GM21526 (cell line): Measurements from ENCODE around the gene RAB3C.
"Not testable (repeated sequence)": the region's sequence is repeated elsewhere in the genome, so short reads cannot be mapped to it uniquely, and the experiment has no call there.

Experiments used
- ATAC-seq: cut with Tn5 transposase; IDR thresholded peaks from one replicate; pipeline ENCODE4 v1.9.1; 2021; ENCODE audit warnings: moderate library complexity; ENCODE audit not compliant: unreplicated experiment, low FRiP score

RAB3C gene

GRCh38 chr5:58600613-58601012, 17.7 kb downstream of the RAB3C start:
- ATAC-seq: not testable (repeated sequence)

DNA sequence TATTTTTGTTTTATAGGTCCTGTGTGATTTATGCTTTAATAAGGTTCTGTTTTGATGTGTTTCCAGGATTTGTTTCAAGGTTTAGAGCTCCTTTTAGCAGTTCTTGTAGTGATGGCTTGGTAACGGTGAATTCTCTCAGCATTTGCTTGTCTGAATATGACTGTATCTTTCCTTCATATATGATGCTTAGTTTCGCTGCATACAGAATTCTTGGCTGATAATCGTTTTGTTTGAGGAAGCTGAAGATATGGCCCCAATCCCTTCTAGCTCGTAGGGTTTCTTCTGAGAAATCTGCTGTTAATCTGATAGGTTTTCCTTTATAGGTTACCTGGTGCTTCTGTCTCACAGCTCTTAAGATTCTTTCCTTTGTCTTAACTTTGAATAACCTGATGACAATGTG, 20.0 kb downstream of the RAB3C start:
- ATAC-seq: not testable (repeated sequence)

DNA sequence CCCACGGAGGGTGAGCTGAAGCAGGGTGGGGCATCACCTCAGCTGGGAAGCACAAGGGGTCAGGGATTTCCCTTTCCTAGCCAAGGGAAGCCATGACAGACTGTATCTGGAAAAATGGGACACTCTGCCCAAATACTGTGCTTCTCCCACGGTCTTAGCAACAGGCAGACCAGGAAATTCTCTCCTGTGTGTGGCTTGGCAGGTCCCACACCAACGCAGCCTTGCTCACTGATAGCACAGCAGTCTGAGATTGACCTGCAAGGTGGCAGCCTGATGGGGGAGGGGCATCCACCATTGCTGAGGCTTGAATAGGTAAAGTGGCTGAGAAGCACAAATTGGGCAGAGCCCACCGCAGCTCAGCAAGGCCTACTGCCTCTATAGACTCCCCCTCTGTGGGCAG, 23.2 kb downstream of the RAB3C start:
- no peak for ATAC-seq

GRCh38 chr5:58615972-58616371, 33.1 kb downstream of the RAB3C start:
- no peak for ATAC-seq

DNA sequence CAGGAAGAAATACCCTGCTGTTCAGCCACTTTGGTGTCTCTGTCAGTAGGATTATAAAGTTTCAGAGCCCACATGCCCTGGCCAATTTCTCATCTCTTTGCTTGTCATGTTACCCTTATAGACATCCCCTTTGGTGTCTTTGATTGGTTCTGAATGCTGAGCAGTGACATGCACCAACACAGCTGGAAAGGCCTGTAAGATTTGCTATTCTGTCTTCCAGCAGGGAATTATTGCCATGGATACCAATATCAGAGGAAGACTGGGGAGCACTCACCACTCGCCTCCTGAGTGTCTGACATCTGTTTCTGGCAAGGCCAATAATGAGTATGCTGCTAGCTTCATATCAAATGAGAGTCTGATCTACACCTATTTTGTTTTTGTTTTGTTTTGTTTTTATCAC, 34.4 kb downstream of the RAB3C start:
- no peak for ATAC-seq

DNA sequence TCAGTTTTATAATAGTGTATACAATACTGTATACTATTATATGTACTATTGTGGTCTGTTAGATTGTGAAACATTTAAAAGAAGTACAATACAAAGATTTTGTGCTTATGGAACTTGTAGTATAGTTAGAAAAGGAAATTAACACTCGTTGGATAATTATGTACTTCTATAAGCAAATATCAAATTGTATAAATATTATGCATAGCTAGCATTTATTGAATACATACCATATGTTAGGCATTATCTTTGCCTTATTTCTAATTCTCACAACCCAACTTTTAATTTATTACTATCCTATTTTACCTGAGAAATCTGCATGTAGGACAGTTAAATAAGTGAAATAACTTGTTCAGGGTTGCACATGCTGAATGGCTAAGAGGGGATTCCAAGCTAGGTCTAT, 37.5 kb downstream of the RAB3C start:
- ATAC-seq: no peak

- no peak for ATAC-seq
Measured at GRCh38 chr5:58622936-58623871, 40.3 kb downstream of the RAB3C start.

DNA sequence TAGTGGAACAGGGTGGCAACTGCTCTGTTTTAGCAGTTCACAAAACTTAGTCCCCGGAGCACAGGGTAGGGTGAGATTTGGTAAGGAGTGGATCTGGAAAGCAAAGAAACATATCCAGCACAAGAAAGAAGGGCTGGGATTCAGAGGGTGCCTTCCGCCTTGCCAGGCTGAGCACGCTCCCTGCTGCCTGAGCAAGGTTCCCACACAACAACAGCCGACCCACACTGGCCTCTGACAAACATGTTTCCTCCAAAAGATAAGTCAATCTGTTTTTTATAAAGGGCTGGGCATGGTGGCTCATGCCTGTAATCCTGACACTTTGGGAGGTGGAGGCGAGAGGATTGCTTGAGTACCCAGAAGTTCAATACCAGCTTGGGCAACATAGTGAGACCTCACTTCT, 45.8 kb downstream of the RAB3C start:
- ATAC-seq: no peak

GRCh38 chr5:58629271-58630159, 46.6 kb downstream of the RAB3C start:
- ATAC-seq: no peak

- no peak for ATAC-seq
Measured at GRCh38 chr5:58631895-58632294, 49.0 kb downstream of the RAB3C start.

DNA sequence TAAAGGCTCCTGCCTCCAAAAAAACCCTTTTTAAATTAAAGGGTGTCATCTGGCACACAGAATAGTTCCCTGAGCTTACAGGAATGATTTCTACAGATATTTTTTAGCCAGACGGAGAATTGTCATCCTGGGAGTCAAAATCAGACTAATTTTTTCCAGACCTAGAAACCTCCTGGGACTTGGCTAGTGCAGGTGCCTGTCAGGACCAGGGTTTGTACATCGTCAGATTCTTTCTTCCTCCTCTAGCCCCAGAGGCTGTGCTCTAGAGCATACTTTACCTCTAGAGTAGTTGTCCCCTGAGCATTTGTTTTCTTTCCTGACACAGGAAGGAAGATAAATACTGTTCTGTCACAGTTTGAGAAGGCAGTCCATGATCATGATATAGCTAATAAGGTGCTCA, 52.5 kb downstream of the RAB3C start:
- no peak for ATAC-seq

GRCh38 chr5:58640011-58640410, 57.1 kb downstream of the RAB3C start:
- no peak for ATAC-seq

DNA sequence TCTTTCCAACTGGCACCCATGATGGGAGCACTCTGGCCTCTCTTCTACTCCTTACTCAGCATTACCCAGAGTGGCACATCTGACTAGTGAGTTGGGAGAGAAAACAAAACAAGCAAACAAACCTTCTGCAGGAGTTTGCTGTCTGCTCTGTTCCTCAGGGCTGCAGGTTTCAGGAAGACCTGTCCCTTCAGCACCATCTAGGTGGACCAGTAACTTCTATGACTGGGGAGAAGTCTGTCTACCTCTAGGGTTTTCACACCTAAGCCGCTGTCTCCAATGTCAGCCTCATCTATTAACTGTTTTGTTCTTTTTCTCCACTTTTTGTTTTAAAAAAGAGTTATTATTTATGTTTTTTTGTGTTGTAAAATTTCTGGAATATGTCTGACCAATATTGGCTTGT, 58.7 kb downstream of the RAB3C start:
- ATAC-seq: no peak

GRCh38 chr5:58648846-58649245, 66.0 kb downstream of the RAB3C start:
- no peak for ATAC-seq

DNA sequence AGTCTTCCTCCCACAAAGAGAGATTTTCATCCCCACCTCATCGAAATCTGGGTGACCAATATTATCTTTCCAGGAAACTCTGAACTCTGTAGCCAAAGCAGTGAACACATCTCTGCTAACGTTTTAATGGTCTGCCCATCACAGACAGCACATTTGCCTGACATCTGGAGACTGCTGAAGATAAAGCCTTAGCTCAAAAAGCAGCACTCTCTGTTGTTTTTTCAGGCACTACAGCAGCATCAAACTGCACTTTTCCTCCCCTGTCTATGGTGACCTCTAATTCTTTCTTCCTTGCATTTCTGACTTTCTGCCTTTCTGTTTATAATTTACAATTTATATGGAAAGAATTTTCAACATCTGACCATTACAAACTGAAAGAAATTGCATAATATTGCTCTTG, 66.8 kb downstream of the RAB3C start:
- ATAC-seq: no peak

GRCh38 chr5:58653521-58653920, 70.6 kb downstream of the RAB3C start:
- ATAC-seq: no peak

GRCh38 chr5:58666141-58666540, 83.3 kb downstream of the RAB3C start:
- no peak for ATAC-seq

DNA sequence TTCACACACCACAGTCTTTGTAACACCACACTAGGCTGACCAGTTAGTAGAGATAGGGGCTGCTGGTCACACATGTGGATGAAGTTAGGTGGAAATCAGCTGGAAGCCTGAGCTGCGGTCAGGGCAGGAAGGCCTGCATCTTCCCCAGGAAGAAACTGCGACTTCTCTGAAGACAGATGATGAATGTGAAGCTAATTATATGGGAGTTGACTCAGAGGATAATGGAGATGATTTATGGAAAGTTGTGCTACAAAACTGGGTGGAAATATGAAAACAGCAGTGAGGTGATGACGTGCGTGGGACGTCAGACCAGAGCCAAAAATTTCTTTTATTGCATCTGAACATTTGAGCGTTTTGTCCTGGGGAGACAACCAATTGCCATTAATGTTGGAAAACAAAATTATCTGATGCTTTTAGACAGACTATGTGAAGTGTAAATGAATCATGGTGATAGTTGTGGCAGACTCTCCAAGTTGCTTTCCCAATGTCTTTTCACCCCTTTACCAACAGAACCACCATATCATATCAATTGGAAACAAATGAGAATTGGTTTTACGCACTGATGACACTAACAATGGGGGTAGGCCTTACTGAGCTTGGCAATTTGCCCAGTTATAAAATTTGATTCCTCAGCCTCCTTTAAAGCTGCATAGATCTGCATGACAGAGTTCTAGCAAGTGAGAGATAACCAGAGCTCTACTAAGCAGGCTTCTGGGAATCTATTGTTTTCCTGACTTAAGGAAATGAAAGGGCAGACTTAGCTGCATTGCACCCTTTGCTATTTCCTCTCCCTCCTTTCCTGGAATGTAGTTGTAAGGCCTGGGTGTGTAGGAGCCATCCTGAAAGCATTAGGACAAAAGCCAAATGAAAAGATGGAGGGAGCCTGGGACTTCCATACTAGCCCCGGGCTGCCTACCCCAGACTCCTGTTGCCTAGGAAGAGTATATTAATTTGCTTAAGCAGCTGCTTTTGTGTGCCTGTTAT, 84.0 kb downstream of the RAB3C start:
- no peak for ATAC-seq

GRCh38 chr5:58670582-58670981, 87.7 kb downstream of the RAB3C start:
- no peak for ATAC-seq

GRCh38 chr5:58671155-58671554, 88.3 kb downstream of the RAB3C start:
- no peak for ATAC-seq
